ENCODE data around the gene ACTL10.
A peak's percentile ranks its signal among the peaks of the same experiment; 100 is the strongest.
"Not testable (repeated sequence)": the region's sequence is repeated elsewhere in the genome, so short reads cannot be mapped to it uniquely, and the experiment has no call there.

The ACTL10 gene

DNA sequence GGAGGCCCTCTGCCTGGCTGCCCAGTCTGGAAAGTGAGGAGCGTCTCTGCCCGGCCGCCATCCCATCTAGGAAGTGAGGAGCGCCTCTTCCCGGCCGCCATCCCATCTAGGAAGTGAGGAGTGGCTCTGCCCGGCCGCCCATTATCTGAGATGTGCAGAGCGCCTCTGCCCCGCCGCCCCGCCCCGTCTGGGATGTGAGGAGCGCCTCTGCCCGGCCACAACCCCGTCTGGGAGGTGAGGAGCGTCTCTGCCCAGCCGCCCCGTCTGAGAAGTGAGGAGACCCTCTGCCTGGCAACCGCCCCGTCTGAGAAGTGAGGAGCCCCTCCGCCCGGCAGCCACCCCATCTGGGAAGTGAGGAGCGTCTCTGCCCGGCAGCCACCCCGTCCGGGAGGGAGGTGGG lies 32.2 kb downstream of the ACTL10 start:
- not testable (repeated sequence) for DNase-seq

DNA sequence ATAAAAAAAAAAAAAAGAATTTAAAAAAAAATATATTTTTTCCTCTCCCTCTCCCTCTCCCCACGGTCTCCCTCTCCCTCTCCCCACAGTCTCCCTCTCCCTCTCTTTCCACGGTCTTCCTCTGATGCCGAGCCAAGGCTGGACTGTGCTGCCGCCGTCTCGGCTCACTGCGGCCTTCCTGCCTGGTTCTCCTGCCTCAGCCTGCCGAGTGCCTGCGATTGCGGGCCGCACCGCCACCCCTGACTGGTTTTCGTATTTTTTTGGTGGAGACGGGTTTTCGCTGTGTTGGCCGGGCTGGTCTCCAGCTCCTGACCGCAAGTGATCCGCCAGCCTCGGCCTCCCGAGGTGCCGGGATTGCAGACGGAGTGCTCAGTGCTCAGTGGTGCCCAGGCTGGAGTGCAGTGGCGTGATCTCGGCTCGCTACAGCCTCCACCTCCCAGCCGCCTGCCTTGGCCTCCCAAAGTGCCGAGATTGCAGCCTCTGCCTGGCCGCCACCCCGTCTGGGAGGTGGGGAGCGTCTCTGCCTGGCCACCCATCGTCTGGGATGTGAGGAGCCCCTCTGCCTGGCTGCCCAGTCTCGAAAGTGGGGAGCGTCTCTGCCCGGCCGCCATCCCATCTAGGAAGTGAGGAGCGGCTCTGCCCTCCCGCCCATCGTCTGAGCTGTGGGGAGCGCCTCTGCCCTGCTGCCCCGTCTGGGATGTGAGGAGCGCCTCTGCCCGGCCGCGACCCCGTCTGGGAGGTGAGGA lies 34.1 kb downstream of the ACTL10 start:
- DNase-seq: not testable (repeated sequence)

DNA sequence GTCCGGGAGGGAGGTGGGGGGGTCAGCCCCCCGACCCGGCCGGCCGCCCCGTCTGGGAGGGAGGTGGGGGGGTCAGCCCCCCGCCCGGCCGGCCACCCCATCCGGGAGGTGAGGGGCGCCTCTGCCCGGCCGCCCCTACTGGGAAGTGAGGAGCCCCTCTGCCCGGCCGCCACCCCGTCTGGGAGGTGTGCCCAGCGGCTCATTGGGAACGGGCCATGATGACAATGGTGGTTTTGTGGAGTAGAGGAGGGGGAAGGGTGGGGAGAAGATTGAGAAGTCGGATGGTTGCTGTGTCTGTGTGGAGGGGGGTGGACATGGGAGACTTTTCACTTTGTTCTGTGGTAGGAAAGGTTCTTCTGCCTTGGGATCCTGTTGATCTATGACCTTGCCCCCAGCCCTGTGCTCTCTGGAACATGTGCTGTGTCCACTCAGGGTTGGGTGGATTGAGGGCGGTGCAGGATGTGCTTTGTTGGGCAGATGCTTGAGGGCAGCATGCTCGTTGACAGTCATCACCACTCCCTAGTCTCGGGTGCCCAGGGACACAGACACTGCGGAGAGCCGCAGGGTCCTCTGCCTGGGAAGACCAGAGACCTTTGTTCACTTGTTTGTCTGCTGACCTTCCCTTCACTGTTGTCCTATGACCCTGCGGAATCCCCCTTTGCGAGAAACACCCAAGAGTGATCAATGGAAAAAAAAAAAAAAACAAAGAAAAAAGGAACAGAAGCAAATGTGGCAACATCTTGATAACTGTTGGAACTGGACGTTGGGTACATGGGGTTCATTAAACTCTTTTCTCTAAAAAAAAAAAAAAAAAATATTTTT lies 35.1 kb downstream of the ACTL10 start:
- no peak for DNase-seq

DNA sequence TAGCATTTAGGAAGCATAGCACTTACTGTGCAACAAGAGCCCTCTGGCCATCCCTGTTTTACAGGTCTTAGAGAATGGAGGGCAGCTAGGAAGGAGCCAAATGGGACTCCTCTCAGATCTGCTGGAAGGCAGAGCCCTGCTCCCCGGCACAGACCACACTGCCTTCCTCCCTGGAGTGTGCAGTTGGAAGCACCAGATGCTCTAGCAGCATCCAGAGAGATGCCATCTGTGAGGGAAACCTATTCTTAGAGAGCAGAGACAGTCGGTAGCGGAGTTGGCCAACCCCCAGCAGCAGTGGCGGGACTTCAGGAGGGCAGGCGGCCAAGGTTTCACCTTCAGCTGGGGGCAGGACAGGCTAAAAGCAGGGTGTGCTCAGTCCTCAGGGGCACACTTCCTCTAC lies 36.1 kb downstream of the ACTL10 start:
- DNase-seq: peak; percentile 98

DNA sequence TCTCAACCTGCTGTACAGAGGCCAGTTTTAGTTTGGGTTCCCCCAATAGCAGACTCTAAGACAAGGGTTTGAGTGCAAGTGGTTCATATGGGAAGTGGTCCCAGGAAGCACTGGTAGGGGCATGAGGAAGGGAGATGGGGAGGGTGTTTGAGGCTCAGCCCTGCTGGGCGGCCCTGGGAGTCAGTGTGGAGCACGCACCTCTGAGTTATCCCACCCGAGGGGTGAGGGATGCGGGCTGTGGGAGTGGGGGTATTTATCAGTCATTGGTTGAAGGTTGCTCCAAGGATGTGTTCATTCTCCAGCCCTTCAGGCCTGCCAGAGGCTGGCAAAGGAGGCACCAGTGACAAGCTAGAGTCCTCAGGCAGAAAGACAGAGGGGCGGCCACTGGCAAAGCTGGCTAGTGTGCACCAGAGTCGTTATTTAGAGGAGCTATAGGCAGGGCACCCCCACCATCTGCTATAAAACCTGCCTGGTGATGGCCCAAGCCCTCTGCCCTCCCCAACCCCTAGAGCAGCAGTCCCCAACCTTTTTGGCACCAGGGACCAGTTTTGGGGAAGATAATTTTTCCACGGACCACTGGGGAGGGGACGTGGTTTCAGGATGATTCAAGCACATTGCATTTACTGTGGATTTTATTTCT lies 36.9 kb downstream of the ACTL10 start:
- DNase-seq: no peak

DNA sequence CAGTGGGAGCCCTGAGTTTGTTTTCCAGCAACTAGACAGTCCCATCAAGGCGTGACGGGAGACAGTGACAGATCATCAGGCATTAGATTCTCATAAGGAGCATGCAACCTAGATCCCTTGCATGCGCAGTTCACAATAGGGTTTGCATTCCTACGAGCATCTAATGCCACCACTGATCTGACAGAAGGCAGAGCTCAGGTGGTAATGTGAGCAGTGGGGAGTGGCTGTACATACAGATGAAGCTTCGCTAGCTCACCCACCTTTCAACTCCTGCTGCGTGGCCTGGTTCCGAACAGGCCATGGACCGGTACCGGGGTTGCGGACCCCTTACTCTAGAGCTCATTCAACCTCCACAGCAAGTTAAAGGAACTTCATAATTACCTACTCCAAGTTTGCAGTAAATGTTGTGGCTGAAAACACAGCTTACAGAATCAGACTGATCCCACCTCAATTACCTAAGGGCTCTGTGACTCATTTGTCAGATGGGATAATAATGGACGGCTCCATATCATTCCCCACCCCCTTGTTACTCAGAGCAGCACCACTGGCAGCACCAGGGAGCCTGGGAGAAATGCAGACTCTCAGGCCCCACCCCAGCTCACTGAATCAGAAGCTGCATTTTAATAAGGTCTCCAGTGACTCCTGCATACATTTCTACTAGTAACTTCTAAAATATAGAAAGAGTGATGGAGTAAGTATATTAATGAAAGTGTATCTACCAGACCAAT lies 37.6 kb downstream of the ACTL10 start:
- DNase-seq: no peak

DNA sequence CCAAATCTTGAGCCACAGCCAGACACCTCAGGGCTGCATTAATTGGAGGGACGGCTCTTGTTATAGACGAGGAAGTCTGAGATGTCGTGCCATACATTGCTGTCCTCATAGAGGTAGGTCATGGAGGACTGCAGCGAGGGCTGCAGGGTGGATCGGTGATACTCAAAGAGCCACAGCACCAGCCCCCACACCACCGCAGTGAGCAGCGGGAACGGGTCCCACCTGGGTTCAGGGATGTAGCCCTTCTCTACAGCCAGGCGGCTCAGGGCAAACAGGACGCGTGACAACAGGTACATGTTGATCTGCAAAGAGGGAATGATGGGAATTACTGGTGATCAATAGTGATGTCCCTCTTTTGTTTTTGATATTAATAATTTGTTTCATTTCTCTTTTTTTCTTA lies 40.9 kb downstream of the ACTL10 start:
- DNase-seq: no peak

DNA sequence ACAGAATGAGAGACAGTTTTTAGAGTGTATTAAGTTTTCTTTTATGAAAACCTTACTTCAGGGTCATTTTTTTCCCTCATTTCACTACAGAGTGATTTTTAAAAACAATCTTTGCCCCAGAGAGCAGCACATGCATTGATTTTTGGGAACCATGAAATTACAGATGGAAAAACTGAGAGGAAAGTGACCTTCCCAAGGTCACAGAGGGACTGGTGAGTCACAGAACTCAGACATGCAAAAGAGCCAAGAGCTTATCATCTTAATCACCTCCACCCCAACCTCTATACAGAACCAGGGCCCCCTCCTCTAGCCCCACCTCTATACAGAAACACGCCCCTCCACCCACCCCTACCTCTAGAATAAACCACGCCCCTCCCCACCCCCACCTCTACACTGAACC lies 42.7 kb downstream of the ACTL10 start:
- no peak for DNase-seq

DNA sequence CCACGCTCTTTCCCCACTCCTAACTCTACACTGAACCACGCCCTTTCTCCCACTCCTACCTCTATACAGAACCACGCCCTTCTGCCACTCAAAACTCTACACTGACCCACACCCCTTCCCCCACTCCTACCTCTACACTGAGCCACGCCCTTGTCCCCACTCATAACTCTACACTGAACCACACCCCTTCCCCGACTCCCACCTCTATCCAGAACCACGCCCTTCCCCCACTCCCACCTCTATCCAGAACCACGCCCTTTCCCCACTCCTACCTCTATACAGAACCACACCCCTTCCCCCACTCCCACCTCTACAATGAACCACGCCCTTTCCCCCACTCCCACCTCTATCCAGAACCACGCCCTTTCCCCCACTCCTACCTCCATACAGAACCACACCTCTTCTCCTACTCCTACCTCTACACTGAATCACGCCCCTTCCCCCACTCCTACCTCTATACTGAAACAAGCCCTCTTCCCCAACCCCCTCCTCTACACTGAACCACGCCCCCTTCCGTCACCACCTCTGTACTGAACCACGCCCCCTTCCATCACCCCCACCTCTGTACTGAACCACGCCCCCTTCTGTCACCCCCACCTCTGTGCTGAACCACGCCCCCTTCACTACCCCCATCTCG lies 43.3 kb downstream of the ACTL10 start:
- no peak for DNase-seq

DNA sequence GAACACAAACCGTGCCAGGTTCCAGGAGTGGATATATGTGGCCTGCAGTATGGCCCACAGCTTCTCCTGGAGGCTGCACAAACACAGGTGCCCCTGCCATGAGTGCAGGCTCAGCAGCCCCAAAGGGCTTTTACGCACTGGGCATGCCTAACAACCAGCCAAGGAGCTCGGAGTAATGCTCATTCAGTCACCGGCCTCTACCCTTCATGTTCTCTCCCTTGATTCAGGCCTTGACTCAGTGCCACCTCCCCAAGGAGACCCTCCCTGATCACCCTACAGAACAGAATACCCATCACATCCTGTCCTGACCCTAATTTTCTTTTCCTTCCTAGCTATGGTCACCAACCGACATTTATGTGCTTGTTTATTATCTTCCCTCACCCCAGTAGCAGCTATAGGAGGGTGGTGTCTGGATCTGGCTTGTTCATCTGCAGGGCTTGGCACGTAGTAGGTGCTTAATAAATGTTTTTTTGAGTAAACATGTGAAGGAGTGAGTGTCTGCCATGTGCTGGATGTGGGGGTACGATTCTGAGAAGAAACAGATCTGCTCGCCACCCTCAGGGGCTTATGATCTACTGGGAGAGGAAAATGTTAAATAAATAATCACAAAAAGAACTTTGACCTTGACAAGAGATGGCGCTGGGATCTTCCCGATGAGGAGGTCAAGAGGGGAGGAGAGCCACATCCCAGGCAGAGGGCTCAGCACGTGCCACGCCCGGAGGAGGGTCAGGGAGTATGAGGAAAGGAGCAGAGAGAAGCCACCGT lies 44.1 kb downstream of the ACTL10 start:
- DNase-seq: no peak

DNA sequence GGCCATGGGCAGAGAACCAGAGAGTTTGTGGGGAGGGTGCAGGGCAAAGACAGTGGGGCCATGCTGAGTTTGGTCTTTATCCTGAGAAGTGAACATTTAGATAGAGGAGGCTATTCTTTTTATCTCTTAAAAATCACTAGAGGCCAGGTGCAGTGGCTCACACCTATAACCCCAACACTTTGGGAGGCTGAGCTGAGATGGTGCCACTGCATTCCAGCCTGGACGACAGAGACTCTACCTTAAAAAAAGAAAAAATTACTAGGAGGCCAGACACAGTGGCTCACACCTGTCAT lies 44.6 kb downstream of the ACTL10 start:
- DNase-seq: no peak

DNA sequence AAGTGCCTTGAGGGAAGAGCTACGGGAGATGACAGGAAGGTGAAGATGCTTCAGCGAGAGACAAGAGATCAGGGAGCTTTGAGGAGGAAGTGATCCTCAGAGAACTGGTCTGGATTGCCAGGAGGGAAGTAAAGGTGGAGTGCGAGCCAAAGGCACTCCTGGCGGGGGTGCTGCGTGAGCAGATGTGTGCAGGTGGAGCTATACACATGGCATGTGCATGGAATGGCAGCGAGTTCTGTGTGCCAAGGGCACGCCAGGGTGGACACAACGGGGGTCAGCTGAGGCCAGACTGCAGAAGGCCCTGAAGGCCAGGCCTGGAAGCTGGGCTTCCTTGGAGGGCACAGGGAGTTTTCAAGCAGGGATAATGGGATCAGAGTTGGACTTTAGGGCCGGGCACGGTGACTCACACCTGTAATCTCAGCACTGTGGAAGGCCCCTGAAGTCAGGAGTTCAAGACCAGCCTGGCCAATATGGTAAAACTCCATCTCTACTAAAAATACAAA lies 47.2 kb downstream of the ACTL10 start:
- DNase-seq: no peak

DNA sequence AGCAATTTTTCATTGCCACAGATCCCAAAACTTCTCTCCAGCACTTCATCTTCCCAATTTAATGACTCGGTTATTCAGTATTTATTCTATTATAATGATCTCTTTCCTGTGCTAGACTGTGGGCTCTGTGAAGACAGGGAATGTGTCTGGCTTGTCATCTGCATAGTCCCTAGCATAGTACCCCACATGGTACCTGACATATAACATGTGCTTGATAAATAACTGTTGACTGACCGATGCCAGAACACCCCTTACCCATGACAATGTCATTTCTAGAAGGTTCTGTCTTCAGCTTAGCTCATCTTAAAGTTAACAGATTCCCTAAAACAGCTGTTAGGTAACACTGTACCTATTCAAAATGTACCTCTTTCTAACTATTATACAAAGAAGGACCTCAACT lies 49.8 kb downstream of the ACTL10 start:
- no peak for DNase-seq

Measured in DMS 273 treated with DMSO at 0.1 percent for 48 hours (cell line).